Measurements from ENCODE around the gene APBB2.
A peak's percentile ranks its signal among the peaks of the same experiment; 100 is the strongest.
"Not testable (repeated sequence)": the region's sequence is repeated elsewhere in the genome, so short reads cannot be mapped to it uniquely, and the experiment has no call there.

Gene APBB2

DNA sequence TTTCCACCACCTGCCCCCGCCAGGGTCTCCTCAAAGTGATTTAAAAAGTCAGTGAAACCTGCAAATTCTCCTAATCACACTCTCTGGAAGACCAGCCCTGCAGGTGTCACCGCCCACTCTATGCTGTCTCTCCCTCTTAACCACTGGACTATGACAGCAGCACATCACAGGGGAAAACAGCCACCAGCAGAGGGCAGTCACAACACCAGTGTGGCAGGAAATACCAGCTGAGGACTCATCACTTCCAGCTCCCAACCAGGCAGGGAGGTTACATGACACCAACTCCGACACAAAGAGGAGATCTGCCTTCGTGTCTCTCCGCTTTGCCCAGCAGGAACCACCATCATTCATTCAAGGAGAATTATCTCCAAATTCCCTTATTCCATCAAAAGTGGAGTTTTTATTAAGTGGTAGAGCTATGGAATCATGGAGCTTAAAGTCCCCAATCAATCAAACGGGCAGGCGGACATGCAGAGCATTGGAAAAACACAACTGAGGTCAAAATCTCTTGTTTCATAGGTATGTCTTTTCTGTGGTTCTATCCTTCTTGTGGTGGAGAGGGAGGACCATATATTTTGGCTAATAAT is 373.3 kb downstream of the APBB2 start:
- peak; percentile 52 to 72 for DNase-seq

DNA sequence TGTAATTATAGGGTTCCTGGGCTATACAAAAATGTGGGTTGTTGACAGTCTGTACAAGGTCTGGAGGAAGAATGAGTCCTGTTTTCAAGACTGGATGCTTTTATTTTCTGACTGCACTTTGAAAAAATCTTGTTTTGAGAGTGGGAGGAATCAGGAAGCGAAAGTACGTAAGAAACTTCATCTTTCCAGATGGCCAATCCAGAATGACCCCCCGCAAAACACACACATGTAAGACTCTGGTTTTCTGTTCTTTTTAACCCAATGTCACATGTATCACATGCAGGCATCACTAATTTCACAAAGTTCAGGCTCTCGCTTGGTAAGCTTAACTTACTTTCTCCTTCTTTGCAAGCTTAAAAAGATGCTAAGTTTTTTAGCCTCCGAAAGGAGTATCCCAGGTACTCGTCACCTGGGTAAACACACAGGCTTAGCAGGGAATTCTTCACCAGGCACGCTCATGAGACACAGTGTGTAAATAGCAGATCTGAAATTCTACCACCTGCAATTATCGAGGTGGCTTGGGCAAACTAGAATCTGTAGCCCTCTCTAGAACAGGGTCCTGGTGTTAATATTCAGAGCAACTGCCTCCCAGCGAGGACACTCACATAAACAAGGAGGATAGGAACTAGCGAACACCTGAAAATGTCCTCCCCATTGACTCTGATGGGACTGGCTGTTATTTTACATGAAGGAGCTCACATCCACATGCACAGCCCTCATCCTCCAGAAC is 373.9 kb downstream of the APBB2 start:
- no peak for DNase-seq

DNA sequence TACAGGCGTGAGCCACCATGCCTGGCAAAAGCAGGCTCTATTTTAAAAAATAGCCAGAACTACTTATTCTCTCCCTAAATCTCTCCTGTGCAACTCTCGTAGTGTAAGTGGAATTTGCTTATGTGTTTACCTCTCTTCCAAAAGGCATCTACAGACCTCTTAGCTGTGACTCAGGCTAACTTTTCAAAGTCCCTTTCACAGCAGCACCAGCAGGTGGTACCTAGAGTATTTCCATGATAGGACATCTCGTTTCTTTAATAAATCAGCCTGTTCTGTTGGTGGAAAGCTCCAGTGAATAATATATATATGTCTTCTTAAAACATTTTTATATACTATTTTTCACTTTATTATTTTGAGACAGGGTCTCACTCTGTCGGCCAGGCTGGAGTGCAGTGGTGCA is 375.6 kb downstream of the APBB2 start:
- no peak for DNase-seq

DNA sequence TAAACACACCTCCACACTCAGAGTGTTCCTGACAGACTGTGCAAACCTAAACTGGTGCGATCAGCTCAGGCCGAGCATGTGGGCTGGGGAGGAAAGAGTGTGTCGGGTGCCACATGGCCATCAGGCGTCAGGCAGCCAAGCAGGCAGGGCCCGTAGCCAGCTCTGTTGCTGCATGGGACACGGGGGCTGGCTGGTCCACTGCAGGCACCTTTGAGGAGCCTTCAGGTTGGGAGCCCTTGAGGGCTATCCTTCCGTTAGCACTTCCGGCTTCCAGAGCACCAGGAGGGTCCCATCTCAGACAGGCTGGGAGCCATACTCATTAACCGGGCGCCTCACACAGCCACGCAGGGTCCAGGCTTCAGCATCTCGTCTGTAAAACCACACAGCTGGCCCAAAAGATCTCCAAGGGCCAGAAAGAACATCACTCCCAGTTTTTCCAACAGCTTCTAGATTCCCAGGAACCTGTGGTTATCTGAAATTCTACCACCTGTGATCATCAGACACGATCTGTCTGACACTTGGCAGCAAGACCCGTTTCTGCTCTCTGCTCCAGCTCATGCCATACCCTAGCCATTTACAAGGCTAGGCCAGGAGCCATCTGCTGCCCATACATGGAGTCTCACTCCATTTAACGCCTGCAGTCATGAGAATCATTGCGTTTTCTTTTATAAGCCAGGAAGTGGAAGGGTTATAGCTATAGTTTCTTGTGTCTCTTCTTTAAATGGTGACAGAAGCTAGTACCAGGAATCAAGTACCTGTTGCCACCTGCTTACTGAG is 377.1 kb downstream of the APBB2 start:
- DNase-seq: no peak

- no peak for DNase-seq
These were observed 381.1 kb downstream of the APBB2 start for GRCh38 chr4:40833212-40833611.

GRCh38 chr4:40832175-40832574 is 382.2 kb downstream of the APBB2 start:
- DNase-seq: no peak

GRCh38 chr4:40831146-40831907 is 383.0 kb downstream of the APBB2 start:
- no peak for DNase-seq

DNA sequence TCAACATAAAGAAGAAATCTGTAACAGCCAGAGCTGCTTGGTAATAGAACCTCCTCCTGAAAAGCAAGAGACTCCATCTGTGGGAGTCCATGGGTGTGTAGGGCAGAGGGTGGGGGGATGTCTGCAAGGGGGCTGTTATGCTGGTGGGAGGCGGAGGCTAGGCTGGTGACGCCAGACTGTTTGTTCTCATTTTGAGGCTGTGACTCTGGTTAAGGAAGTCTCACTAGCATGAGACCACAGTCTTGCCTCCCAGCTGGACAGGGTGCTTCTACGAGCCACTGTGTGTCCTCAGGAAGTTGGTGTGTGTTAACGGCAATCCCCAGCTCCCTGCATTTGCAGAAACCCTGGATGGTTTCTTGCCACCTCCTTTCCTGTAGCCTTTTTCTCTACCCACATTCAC is 384.8 kb downstream of the APBB2 start:
- peak in 1 of 2 donors; percentile 4 for DNase-seq

GRCh38 chr4:40828661-40829060 is 385.7 kb downstream of the APBB2 start:
- no peak for DNase-seq

GRCh38 chr4:40827758-40828157 is 386.6 kb downstream of the APBB2 start:
- no peak for DNase-seq

- no peak for DNase-seq
These were observed 387.5 kb downstream of the APBB2 start for GRCh38 chr4:40826821-40827220.

DNA sequence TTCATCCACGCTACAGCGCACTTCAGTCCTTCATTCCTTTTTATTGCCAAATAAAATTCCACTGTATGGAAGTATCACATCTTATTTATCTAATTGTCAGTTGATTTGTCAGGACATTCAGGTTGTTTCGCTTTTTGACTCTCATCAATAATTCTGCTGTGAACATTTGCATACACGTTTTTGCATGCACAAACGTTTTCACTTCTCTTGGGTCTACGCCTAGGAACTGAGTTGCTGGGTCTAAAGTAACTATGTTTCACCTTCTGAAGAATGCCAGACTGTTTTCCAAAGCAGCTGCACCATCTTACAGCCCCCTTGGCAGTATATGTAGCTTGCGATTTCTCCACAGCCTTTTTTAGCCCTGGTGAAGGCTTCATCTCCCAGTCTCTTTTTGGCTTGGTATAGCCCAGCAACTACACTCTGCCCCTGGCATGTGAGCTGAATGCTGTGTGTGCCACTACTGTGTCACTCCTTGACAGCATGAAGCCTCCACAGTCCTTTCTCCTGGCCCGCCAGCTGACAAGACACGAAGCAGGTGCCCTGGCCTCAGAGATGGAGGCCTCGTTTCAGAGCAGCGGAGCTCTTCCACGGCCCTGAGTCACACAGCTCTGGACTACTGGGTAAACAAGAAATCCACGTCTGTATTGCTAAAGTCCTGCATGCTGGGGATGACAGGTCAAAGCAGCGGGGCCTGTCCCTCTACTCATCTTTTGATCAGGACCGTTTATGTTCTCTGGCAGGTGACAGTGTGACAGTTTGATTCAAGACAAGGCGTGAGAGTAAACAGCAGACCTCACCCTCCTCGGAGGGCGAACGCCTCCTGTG is 389.1 kb downstream of the APBB2 start:
- DNase-seq: no peak

GRCh38 chr4:40822420-40823166 is 391.7 kb downstream of the APBB2 start:
- no peak for DNase-seq

DNA sequence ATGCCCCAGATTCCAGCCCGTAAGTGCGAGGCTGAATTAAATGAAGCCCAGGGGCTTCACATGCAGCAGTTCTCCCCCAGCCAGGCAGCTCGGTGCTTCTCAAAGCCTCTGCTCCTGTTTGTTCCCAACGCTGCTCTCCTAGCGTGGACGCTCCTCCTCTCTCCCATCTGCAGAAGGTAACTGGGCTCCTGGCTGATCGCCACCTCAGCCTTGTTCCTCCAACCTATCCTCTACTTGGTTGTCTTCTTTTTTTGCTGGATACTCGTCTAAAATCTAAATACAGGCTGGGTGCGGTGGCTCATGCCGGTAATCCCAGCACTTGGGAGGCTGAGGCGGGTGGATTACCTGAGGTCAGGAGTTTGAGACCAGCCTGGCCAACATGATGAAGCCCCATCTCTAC is 394.2 kb downstream of the APBB2 start:
- no peak for DNase-seq

GRCh38 chr4:40817157-40817556 is 397.2 kb downstream of the APBB2 start:
- DNase-seq: not testable (repeated sequence)

DNA sequence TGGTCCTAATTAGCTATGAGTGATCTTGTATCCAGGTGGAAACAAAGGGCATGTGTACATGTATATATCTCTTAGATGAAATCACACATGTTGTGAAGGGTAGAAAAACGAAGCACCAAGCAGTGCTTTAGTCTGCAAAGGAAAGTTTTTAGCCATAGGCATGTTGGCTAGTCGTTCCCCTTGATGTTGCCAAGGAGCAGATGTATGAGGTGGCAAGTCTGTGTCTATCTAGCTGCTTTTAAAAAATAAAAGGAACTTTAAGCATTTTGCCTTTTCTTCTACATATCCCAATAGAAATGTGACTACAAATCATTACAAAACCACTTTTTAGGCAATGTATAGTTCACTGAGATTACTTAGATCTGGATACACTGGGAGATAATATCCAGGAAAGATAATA is 401.5 kb downstream of the APBB2 start:
- DNase-seq: no peak

GRCh38 chr4:40812386-40812785 is 402.0 kb downstream of the APBB2 start:
- DNase-seq: peak in 1 of 2 donors; percentile 23

GRCh38 chr4:40811956-40812355 is 402.4 kb downstream of the APBB2 start:
- DNase-seq: peak in 1 of 2 donors; percentile 19

GRCh38 chr4:40808926-40809457 is 405.4 kb downstream of the APBB2 start:
- DNase-seq: no peak

GRCh38 chr4:40804598-40804997 is 409.7 kb downstream of the APBB2 start:
- DNase-seq: no peak

- no peak for DNase-seq
These were observed 414.3 kb downstream of the APBB2 start for GRCh38 chr4:40800064-40800463.
